ENCODE measurements around the gene LYPD3.

DNA sequence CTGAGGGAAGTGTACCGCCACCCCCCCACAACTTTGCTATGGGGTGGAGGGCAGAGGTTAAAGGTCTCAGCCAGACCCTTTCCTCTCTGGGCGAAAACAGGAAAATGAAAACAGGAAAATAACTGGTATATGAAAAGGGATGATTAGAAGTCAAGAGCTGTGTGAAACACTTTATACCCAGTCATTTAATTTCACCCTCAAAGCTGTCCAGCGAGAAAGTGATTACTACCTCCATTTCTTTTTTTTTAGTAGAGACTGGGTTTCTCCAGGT is 39.7 kb upstream of the LYPD3 start:
- TF ChIP-seq, protein P1, sequence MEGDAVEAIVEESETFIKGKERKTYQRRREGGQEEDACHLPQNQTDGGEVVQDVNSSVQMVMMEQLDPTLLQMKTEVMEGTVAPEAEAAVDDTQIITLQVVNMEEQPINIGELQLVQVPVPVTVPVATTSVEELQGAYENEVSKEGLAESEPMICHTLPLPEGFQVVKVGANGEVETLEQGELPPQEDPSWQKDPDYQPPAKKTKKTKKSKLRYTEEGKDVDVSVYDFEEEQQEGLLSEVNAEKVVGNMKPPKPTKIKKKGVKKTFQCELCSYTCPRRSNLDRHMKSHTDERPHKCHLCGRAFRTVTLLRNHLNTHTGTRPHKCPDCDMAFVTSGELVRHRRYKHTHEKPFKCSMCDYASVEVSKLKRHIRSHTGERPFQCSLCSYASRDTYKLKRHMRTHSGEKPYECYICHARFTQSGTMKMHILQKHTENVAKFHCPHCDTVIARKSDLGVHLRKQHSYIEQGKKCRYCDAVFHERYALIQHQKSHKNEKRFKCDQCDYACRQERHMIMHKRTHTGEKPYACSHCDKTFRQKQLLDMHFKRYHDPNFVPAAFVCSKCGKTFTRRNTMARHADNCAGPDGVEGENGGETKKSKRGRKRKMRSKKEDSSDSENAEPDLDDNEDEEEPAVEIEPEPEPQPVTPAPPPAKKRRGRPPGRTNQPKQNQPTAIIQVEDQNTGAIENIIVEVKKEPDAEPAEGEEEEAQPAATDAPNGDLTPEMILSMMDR (conservative IDR thresholded peaks at IDR 0.05; ENCODE audit: low read depth in 2 of 2): no peak
- TF ChIP-seq EZH2 (IDR thresholded peaks at IDR 0.05; ENCODE audit: low read depth, unreplicated experiment): no peak
- TF ChIP-seq CREB1 (CRISPR knock-in tag; IDR thresholded peaks at IDR 0.05; ENCODE audit: low read depth): no peak
- TF ChIP-seq EZH2phosphoT487 (IDR thresholded peaks at IDR 0.05; ENCODE audit: unreplicated experiment): no peak
